GM12878 (cell line): Measurements from ENCODE around the gene ANTKMT. TPM values are rescaled to one million over a fixed set of nuclear protein-coding genes. Genes with fewer than 3 reads are reported as not detected.
A peak's percentile ranks its signal among the peaks of the same experiment; 100 is the strongest.

Experiments
- CREM ChIP-seq: IDR thresholded peaks from 2 replicates; pipeline ENCODE4 v1.6.1; 2014; ENCODE audit warnings: antibody characterized with exemption, low read depth
- E2F8 ChIP-seq: fragments of 450-650 bp; IDR thresholded peaks from 2 replicates; pipeline ENCODE4 v1.6.1; 2018; ENCODE audit warnings: mild to moderate bottlenecking, low read depth, moderate library complexity; ENCODE audit not compliant: partially characterized antibody
- EGR1 ChIP-seq, 2 experiments: IDR thresholded peaks; 1 replicate in 1 of 2; 2 replicates in 1 of 2; pipeline ENCODE4 v1.6.1; 2011 to 2012; ENCODE audit warnings: low read depth in 2 of 2, low read length in 2 of 2, borderline replicate concordance in 1 of 2, mild to moderate bottlenecking in 1 of 2, moderate library complexity in 1 of 2
- JUNB ChIP-seq: IDR thresholded peaks from 2 replicates; pipeline ENCODE4 v1.6.1; 2016; ENCODE audit warnings: antibody characterized with exemption, mild to moderate bottlenecking
- KLF5 ChIP-seq: fragments of 450-650 bp; IDR thresholded peaks from 2 replicates; pipeline ENCODE4 v1.6.1; 2014; ENCODE audit warnings: mild to moderate bottlenecking; ENCODE audit not compliant: partially characterized antibody
- MEF2B ChIP-seq: fragments of 450-650 bp; IDR thresholded peaks from 2 replicates; pipeline ENCODE4 v1.6.1; 2018; ENCODE audit warnings: mild to moderate bottlenecking, moderate library complexity; ENCODE audit not compliant: partially characterized antibody, poor library complexity, severe bottlenecking
- MTA2 ChIP-seq: fragments of 450-650 bp; IDR thresholded peaks from 2 replicates; pipeline ENCODE4 v1.6.1; 2016; ENCODE audit warnings: low read depth, mild to moderate bottlenecking, moderate library complexity
- NFXL1 ChIP-seq: fragments of 450-650 bp; IDR thresholded peaks from 2 replicates; pipeline ENCODE4 v1.6.1; 2017; ENCODE audit warnings: antibody characterized with exemption, mild to moderate bottlenecking, borderline replicate concordance
- PML ChIP-seq: IDR thresholded peaks from 2 replicates; pipeline ENCODE4 v1.6.1; 2012; ENCODE audit warnings: low read length, inconsistent platforms
- POLR2AphosphoS5 ChIP-seq: IDR thresholded peaks from 2 replicates; pipeline ENCODE4 v1.6.1; 2011; ENCODE audit warnings: mild to moderate bottlenecking, low read length, inconsistent platforms
- RBBP5 ChIP-seq: fragments of 200-600 bp; sonication (generic); conservative IDR thresholded peaks from 2 replicates; pipeline ENCODE4 v1.6.1; 2016
- SKIL ChIP-seq: fragments of 450-650 bp; IDR thresholded peaks from 2 replicates; pipeline ENCODE4 v1.6.1; 2017; ENCODE audit warnings: mild to moderate bottlenecking, low read depth, inconsistent platforms; ENCODE audit not compliant: poor library complexity, severe bottlenecking
- SP1 ChIP-seq: IDR thresholded peaks from one replicate; pipeline ENCODE4 v1.6.1; 2011; ENCODE audit warnings: low read depth, low read length
- SREBF1 ChIP-seq: IDR thresholded peaks from 2 replicates; pipeline ENCODE4 v1.6.1; 2012; ENCODE audit warnings: mild to moderate bottlenecking, low read length
- SUZ12 ChIP-seq: fragments of 200-600 bp; sonication (generic); IDR thresholded peaks from one replicate; pipeline ENCODE4 v1.6.1; 2018; ENCODE audit warnings: antibody characterized with exemption, mild to moderate bottlenecking; ENCODE audit not compliant: unreplicated experiment
- TCF7 ChIP-seq: IDR thresholded peaks from 2 replicates; pipeline ENCODE4 v1.6.1; 2014; ENCODE audit warnings: antibody characterized with exemption, borderline replicate concordance
- YBX1 ChIP-seq: fragments of 450-650 bp; IDR thresholded peaks from 2 replicates; pipeline ENCODE4 v1.6.1; 2016; ENCODE audit warnings: antibody characterized with exemption
- ZNF274 ChIP-seq: IDR thresholded peaks from one replicate; pipeline ENCODE4 v1.8.0; 2011; ENCODE audit not compliant: insufficient read length, insufficient read depth
- polyA plus RNA-seq, 11 experiments: library from polyadenylated mRNA; depleted of rRNA in 4 of 11; unstranded in 6 of 11; stranded (reverse) in 5 of 11; fragments of >200 nt; fragmentation: Nextera tagmentation in 4 of 11; fragmentation: Illumina TruSeq in 1 of 11; extraction: Ambion mirVana in 4 of 11; extraction: Trizol in 1 of 11; gene quantifications; 1 replicate in 1 of 11; 2 replicates in 10 of 11; pipeline versions ENCODE4 v1.2.1 to v1.2.3, GENCODE V29; 2011 to 2016; ENCODE audit warnings: inconsistent platforms in 2 of 11, missing spikeins in 2 of 11, low read depth in 1 of 11
- total RNA-seq, 4 experiments: library from RNA; depleted of rRNA in 3 of 4; stranded (reverse); fragments of >200 nt in 3 of 4; fragmentation: Illumina TruSeq in 1 of 4; extraction: Trizol in 1 of 4; gene quantifications; 2 replicates each; pipeline versions ENCODE4 v1.2.1 to v1.2.3, GENCODE V29; 2013 to 2021
- TF ChIP-seq, protein P1 (sequence below): fragments of 450-650 bp; conservative IDR thresholded peaks from 2 replicates; pipeline ENCODE4 v1.6.1; 2017; ENCODE audit warnings: mild to moderate bottlenecking, moderate library complexity
- TF ChIP-seq, protein P2 (sequence below): fragments of 450-650 bp; IDR thresholded peaks from 2 replicates; pipeline ENCODE4 v1.6.1; 2017; ENCODE audit warnings: borderline replicate concordance

Gene ANTKMT
- total and polyA plus RNA-seq, 10 of the 15 experiments (the other 5 are each of a cell fraction or from before 2014, with no cell fraction given) = 0.58 to 60.5 (median 25.8) TPM

GRCh38 chr16:679814-680624 lies 40.9 kb upstream of the ANTKMT start, which contains the start of gene STUB1 (continued):
- TF ChIP-seq E2F8 (no peak), SP1 (peak; percentile 54), JUNB (no peak), PML (no peak), ZNF274 (no peak), POLR2AphosphoS5 (no peak; the same call in 1 of the 2 replicates), KLF5 (peak; percentile 34), YBX1 (no peak), SUZ12 (no peak), MTA2 (no peak), SREBF1 (no peak), TCF7 (no peak), SKIL (no peak), EGR1 (IDR thresholded peaks at IDR 0.05; ENCODE audit: borderline replicate concordance in 1 of 2, low read depth in 2 of 2, low read length in 2 of 2) (peak in 1 of 2 experiments; percentile 82; a peak in 2 of 3 replicates), NFXL1 (0 out of 2 replicates have a peak, but pooled peaks have one; percentile 26), MEF2B (no peak), CREM (no peak), RBBP5 (no peak)
- TF ChIP-seq, protein P1, sequence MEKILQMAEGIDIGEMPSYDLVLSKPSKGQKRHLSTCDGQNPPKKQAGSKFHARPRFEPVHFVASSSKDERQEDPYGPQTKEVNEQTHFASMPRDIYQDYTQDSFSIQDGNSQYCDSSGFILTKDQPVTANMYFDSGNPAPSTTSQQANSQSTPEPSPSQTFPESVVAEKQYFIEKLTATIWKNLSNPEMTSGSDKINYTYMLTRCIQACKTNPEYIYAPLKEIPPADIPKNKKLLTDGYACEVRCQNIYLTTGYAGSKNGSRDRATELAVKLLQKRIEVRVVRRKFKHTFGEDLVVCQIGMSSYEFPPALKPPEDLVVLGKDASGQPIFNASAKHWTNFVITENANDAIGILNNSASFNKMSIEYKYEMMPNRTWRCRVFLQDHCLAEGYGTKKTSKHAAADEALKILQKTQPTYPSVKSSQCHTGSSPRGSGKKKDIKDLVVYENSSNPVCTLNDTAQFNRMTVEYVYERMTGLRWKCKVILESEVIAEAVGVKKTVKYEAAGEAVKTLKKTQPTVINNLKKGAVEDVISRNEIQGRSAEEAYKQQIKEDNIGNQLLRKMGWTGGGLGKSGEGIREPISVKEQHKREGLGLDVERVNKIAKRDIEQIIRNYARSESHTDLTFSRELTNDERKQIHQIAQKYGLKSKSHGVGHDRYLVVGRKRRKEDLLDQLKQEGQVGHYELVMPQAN = peak; percentile 81
- TF ChIP-seq, protein P2, sequence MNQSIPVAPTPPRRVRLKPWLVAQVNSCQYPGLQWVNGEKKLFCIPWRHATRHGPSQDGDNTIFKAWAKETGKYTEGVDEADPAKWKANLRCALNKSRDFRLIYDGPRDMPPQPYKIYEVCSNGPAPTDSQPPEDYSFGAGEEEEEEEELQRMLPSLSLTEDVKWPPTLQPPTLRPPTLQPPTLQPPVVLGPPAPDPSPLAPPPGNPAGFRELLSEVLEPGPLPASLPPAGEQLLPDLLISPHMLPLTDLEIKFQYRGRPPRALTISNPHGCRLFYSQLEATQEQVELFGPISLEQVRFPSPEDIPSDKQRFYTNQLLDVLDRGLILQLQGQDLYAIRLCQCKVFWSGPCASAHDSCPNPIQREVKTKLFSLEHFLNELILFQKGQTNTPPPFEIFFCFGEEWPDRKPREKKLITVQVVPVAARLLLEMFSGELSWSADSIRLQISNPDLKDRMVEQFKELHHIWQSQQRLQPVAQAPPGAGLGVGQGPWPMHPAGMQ = no peak
